Transverse colon (tissue), 3 donors: ENCODE measurements around the gene C1orf21.

ENCODE experiments used
- EP300 ChIP-seq: sonication (generic); formaldehyde crosslinking; IDR thresholded peaks from one replicate; pipeline ENCODE4 v1.6.1; 2017; ENCODE audit warnings: antibody characterized with exemption, low read depth
- TF ChIP-seq, protein P1 (sequence below), 5 experiments: fragments of 200-600 bp in 3 of 5; fragments of 450-650 bp in 2 of 5; sonication (generic) in 3 of 5; IDR thresholded peaks; 1 replicate in 2 of 5; 2 replicates in 3 of 5; pipeline ENCODE4 v1.5.1; 2016 to 2017; ENCODE audit warnings: antibody characterized with exemption in 5 of 5, inconsistent platforms in 3 of 5, mild to moderate bottlenecking in 2 of 5, moderate library complexity in 1 of 5

DNA sequence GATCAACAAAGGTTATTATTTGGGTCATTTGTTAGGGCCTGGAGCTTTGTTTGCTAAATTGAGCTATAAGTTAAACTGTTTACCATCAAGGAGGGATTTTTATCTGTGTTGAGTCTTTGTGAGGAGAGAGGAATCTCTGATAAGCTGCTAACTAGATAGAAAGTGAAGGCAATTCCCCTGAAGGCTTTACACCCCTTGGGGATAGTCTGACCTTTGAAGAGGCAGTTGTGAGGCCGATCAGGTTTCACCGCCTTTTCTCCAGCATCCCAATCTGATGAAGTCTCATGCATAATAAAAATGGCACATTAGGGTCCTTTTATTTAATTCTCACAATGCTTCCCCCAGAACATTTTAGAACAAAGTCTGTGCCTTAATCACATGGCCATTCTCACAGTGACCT, 21.8 kb downstream of the C1orf21 start:
- TF ChIP-seq, protein P1, sequence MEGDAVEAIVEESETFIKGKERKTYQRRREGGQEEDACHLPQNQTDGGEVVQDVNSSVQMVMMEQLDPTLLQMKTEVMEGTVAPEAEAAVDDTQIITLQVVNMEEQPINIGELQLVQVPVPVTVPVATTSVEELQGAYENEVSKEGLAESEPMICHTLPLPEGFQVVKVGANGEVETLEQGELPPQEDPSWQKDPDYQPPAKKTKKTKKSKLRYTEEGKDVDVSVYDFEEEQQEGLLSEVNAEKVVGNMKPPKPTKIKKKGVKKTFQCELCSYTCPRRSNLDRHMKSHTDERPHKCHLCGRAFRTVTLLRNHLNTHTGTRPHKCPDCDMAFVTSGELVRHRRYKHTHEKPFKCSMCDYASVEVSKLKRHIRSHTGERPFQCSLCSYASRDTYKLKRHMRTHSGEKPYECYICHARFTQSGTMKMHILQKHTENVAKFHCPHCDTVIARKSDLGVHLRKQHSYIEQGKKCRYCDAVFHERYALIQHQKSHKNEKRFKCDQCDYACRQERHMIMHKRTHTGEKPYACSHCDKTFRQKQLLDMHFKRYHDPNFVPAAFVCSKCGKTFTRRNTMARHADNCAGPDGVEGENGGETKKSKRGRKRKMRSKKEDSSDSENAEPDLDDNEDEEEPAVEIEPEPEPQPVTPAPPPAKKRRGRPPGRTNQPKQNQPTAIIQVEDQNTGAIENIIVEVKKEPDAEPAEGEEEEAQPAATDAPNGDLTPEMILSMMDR (IDR thresholded peaks at IDR 0.05), result no peak
- no peak for TF ChIP-seq EP300
